Measurements from ENCODE around the gene NPL. TPM values are rescaled to one million over a fixed set of nuclear protein-coding genes. Genes with fewer than 3 reads are reported as not detected.

The NPL gene
- total RNA-seq, 4 donors from 2014 or later = 4.2 to 13.2 (median 8.0) TPM

DNA sequence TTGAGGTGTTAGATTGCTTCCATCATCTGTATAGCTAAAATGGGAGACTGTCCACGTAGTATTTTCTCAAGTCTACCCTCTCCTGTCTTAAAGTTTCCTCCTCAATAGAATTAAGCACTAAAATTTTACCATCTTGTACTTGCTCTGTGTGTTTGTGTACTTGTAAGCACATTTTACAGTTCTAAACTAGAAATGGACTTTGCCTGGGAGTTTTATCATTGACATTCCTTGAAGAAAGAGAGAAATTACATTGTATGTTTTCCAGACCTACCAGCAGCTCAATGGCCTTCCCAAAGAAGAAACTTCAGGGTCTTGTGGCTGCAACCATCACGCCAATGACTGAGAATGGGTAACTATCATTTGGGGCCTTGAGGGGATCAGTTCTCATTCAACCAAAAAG, 4.5 kb downstream of the NPL start:
- Histone ChIP-seq H3K4me1 (peaks cover 5 to 6% of the 10 kb centered on the region in 2 donors), H3K27ac (no peak overlapping the region), H3K36me3 (no peaks in the 10 kb centered on the region), H3K27me3 (no peaks in the 10 kb centered on the region), H3K9me3 (no peaks in the 10 kb centered on the region), H3K4me3 (replicated peaks in 1 of 3) (no peak overlapping the region)
- DNase-seq = no peak
- no peak for TF ChIP-seq CTCF (IDR thresholded peaks at IDR 0.05)
- no peak for TF ChIP-seq POLR2A (IDR thresholded peaks at IDR 0.05)
- intact Hi-C loops (cut with DNase I) = no loop called here
- 95 to 100% methylated on average over 2 of the region's 2 CpGs for WGBS, 2 donors

GRCh38 chr1:182794676-182795201, 5.2 kb downstream of the NPL start:
- TF ChIP-seq CTCF (IDR thresholded peaks at IDR 0.05) (no peak), POLR2A (IDR thresholded peaks at IDR 0.05) (no peak)
- no peaks in the 10 kb centered on the region for H3K9me3 ChIP-seq
- H3K36me3 ChIP-seq = no peaks in the 10 kb centered on the region
- H3K4me1 ChIP-seq = peaks cover 5 to 6% of the 10 kb centered on the region in 2 donors
- no peaks in the 10 kb centered on the region for H3K27me3 ChIP-seq
- intact Hi-C loops (cut with DNase I) = no loop called here
- no peak overlapping the region for H3K27ac ChIP-seq
- no peak overlapping the region for H3K4me3 ChIP-seq (replicated peaks in 1 of 3)
- DNase-seq = no peak
- WGBS, 2 donors = 83 to 96% methylated on average over 3 of the region's 3 CpGs

DNA sequence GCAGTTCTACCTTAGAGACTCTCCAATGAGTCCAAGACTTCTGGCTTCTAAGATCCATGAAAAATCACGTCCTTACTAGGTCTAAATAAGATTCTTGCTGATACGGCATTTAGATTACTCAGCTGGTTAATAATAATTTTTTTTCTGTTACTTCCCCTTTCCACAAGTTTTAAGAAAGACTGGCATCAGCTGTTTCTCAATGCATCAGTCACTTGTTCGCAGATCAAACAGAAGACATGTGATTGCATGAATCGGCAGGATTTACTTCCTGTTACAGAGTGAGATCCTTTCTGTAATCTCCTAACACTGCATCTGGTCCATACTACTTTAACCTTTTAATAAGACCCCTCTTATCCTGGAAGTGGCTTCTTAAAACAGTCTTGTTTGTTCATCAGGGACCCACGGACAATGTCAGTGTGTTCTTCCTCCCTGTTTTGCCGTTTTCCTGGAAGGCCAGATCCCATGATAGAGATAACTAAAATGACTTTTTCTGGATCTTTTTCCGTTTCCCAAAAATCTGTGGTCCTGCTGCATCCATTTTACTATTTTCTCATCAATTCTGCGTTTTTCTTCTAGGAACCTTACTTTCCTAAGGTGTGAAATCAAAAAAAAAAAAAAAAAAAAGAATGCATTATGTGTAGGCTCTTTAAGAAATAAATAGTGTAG, 6.1 kb downstream of the NPL start:
- intact Hi-C loops (cut with DNase I) = no loop called here
- 82 to 83% methylated on average over 8 of the region's 8 CpGs for WGBS, 2 donors
- H3K36me3 ChIP-seq = no peaks in the 10 kb centered on the region
- H3K27ac ChIP-seq = no peak overlapping the region
- TF ChIP-seq CTCF (IDR thresholded peaks at IDR 0.05) = no peak
- TF ChIP-seq POLR2A (IDR thresholded peaks at IDR 0.05) = no peak
- no peak for DNase-seq
- no peaks in the 10 kb centered on the region for H3K9me3 ChIP-seq
- no peak overlapping the region for H3K4me3 ChIP-seq (replicated peaks in 1 of 3)
- H3K27me3 ChIP-seq = no peaks in the 10 kb centered on the region
- H3K4me1 ChIP-seq = no peaks in the 10 kb centered on the region

DNA sequence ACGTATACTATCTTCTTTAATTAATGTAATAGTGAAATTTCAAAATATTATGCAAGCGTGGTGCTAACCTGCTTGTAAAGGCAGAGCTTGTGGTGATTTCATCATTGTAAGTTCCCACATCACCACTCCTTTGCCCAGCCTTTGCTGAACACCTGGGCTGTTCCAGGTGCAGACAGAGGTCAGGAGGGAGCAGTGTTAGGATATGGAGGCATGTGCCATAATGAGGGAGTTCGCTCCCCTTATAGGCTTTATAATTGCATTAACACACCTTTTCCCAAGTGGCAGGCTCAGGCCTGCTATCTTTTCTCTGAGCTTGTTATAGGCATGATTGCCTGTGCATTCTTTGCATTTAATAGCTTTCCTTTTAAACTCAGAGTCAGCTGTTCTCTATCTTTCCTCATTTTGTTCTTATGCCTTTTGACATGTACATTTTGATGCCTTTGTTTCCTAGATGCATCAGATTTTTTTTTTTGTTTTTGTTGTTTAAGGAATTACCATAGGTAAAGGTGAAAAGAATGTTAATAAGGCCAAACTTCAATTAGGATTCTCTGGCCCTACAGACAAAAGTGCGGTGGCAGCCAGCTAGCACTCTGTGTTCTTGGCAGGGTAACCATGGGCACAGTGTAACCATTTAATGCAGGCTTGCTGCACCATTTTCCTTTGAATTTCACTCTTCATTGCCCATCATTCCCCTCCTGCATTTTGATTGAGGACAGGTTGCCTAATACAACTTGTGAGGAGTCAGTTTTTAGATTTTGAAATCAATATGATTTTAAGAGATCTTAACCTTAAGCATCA, 12.6 kb downstream of the NPL start:
- TF ChIP-seq POLR2A (IDR thresholded peaks at IDR 0.05) (no peak), CTCF (IDR thresholded peaks at IDR 0.05) (no peak)
- no peak overlapping the region for H3K27ac ChIP-seq
- intact Hi-C loops (cut with DNase I) = no loop called here
- no peaks in the 10 kb centered on the region for H3K36me3 ChIP-seq
- 93 to 97% methylated on average over 4 of the region's 4 CpGs for WGBS, 2 donors
- DNase-seq = no peak
- no peak overlapping the region for H3K4me3 ChIP-seq (replicated peaks in 1 of 3)
- no peaks in the 10 kb centered on the region for H3K27me3 ChIP-seq
- H3K9me3 ChIP-seq = no peaks in the 10 kb centered on the region
- no peaks in the 10 kb centered on the region for H3K4me1 ChIP-seq

DNA sequence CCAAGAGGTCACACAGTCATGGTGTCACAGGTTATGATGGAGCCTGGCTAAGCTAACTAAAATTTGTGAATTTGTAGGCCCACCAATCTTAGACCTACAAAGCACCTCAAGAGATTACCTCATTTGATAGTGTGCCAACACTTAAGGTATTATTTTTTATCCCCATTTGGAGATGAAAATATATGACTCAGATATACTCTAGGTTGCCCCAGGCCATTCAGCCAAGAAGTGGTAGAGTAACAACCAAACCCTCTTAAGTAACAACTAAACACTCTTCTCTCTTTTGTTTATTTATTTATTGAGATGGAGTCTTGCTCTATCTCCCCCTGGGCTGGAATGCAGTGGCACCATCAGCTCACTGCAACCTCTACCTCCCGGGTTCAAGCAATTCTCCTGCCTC, 14.3 kb downstream of the NPL start:
- Histone ChIP-seq H3K27me3 (no peaks in the 10 kb centered on the region), H3K36me3 (no peaks in the 10 kb centered on the region), H3K4me3 (replicated peaks in 1 of 3) (no peak overlapping the region), H3K27ac (no peak overlapping the region), H3K4me1 (no peaks in the 10 kb centered on the region), H3K9me3 (no peaks in the 10 kb centered on the region)
- TF ChIP-seq CTCF (IDR thresholded peaks at IDR 0.05) = no peak
- no peak for TF ChIP-seq POLR2A (IDR thresholded peaks at IDR 0.05)
- no peak for DNase-seq
- intact Hi-C loops (cut with DNase I) = no loop called here
- WGBS, 2 donors = 89 to 90% methylated on average over 1 of the region's 1 CpG

Measured in thyroid gland (tissue), 4 donors.